Measurements from ENCODE around the gene GPHN.

GPHN gene

GRCh38 chr14:66485029-66485428, 22.9 kb upstream of the GPHN start:
- H3K9ac ChIP-seq (ENCODE audit: low read length in 2 of 2): no peak overlapping the region
- no peaks in the 10 kb centered on the region for H3K36me3 ChIP-seq (ENCODE audit: control insufficient read depth in 2 of 2, insufficient read depth in 2 of 2, low read length in 2 of 2)
- H3K27ac ChIP-seq (ENCODE audit: low read length): no peak overlapping the region
- H3K9me3 ChIP-seq (ENCODE audit: control insufficient read depth in 2 of 2, low read length in 2 of 2): no peaks in the 10 kb centered on the region
- no peaks in the 10 kb centered on the region for H3K27me3 ChIP-seq (ENCODE audit: control insufficient read depth in 1 of 2, insufficient read depth in 2 of 2, low read length in 2 of 2)
- H3K4me1 ChIP-seq (ENCODE audit: control insufficient read depth, insufficient read depth, low read length): no peaks in the 10 kb centered on the region
- no peak overlapping the region for H3K4me3 ChIP-seq (ENCODE audit: low read length in 2 of 2)

- Histone ChIP-seq H3K27me3 (ENCODE audit: control insufficient read depth in 1 of 2, insufficient read depth in 2 of 2, low read length in 2 of 2) (no peaks in the 10 kb centered on the region), H3K27ac (ENCODE audit: low read length) (no peak within 1 kb of the TSS), H3K9ac (ENCODE audit: low read length in 2 of 2) (no peak within 1 kb of the TSS)
These were observed 22.0 kb upstream of the GPHN start, which contains the start of gene CCDC196 for GRCh38 chr14:66485910-66486421. TSS of gene CCDC196 (plus strand) at chr14:66486371. CDS start at chr14:66486503, 132 bp downstream.

GRCh38 chr14:66487164-66487563, 20.8 kb upstream of the GPHN start:
- no peaks in the 10 kb centered on the region for H3K27me3 ChIP-seq (ENCODE audit: control insufficient read depth in 1 of 2, insufficient read depth in 2 of 2, low read length in 2 of 2)
- H3K27ac ChIP-seq (ENCODE audit: low read length): no peak overlapping the region
- no peaks in the 10 kb centered on the region for H3K9me3 ChIP-seq (ENCODE audit: control insufficient read depth in 2 of 2, low read length in 2 of 2)
- no peak overlapping the region for H3K4me3 ChIP-seq (ENCODE audit: low read length in 2 of 2)
- no peaks in the 10 kb centered on the region for H3K36me3 ChIP-seq (ENCODE audit: control insufficient read depth in 2 of 2, insufficient read depth in 2 of 2, low read length in 2 of 2)
- H3K9ac ChIP-seq (ENCODE audit: low read length in 2 of 2): no peak overlapping the region
- no peaks in the 10 kb centered on the region for H3K4me1 ChIP-seq (ENCODE audit: control insufficient read depth, insufficient read depth, low read length)

More at GRCh38 chr14:66485910-66486421, 22.0 kb upstream of the GPHN start, which contains the start of gene CCDC196:
- H3K36me3 ChIP-seq (ENCODE audit: control insufficient read depth in 2 of 2, insufficient read depth in 2 of 2, low read length in 2 of 2): no peaks in the 10 kb centered on the region
- no peak within 1 kb of the TSS for H3K4me3 ChIP-seq (ENCODE audit: low read length in 2 of 2)
- no peaks in the 10 kb centered on the region for H3K4me1 ChIP-seq (ENCODE audit: control insufficient read depth, insufficient read depth, low read length)
- H3K9me3 ChIP-seq (ENCODE audit: control insufficient read depth in 2 of 2, low read length in 2 of 2): no peaks in the 10 kb centered on the region

- Histone ChIP-seq H3K4me3 (ENCODE audit: low read length in 2 of 2) (no peak overlapping the region), H3K27me3 (ENCODE audit: control insufficient read depth in 1 of 2, insufficient read depth in 2 of 2, low read length in 2 of 2) (no peaks in the 10 kb centered on the region), H3K4me1 (ENCODE audit: control insufficient read depth, insufficient read depth, low read length) (no peaks in the 10 kb centered on the region), H3K27ac (ENCODE audit: low read length) (no peak overlapping the region), H3K9ac (ENCODE audit: low read length in 2 of 2) (no peak overlapping the region), H3K36me3 (ENCODE audit: control insufficient read depth in 2 of 2, insufficient read depth in 2 of 2, low read length in 2 of 2) (no peaks in the 10 kb centered on the region), H3K9me3 (ENCODE audit: control insufficient read depth in 2 of 2, low read length in 2 of 2) (no peaks in the 10 kb centered on the region)
These were observed 17.5 kb upstream of the GPHN start for GRCh38 chr14:66490143-66491111.

- Histone ChIP-seq H3K4me1 (ENCODE audit: control insufficient read depth, insufficient read depth, low read length) (no peaks in the 10 kb centered on the region), H3K9me3 (ENCODE audit: control insufficient read depth in 2 of 2, low read length in 2 of 2) (no peaks in the 10 kb centered on the region), H3K27ac (ENCODE audit: low read length) (no peak overlapping the region), H3K4me3 (ENCODE audit: low read length in 2 of 2) (no peak overlapping the region), H3K9ac (ENCODE audit: low read length in 2 of 2) (no peak overlapping the region), H3K27me3 (ENCODE audit: control insufficient read depth in 1 of 2, insufficient read depth in 2 of 2, low read length in 2 of 2) (no peaks in the 10 kb centered on the region), H3K36me3 (ENCODE audit: control insufficient read depth in 2 of 2, insufficient read depth in 2 of 2, low read length in 2 of 2) (no peaks in the 10 kb centered on the region)
These were observed 14.2 kb upstream of the GPHN start for GRCh38 chr14:66493750-66494149.

- Histone ChIP-seq H3K4me1 (ENCODE audit: control insufficient read depth, insufficient read depth, low read length) (no peaks in the 10 kb centered on the region), H3K9me3 (ENCODE audit: control insufficient read depth in 2 of 2, low read length in 2 of 2) (no peaks in the 10 kb centered on the region), H3K4me3 (ENCODE audit: low read length in 2 of 2) (peak overlapping the region in 1 of 2 donors; percentile 14), H3K27ac (ENCODE audit: low read length) (no peak overlapping the region), H3K36me3 (ENCODE audit: control insufficient read depth in 2 of 2, insufficient read depth in 2 of 2, low read length in 2 of 2) (no peaks in the 10 kb centered on the region), H3K9ac (ENCODE audit: low read length in 2 of 2) (no peak overlapping the region), H3K27me3 (ENCODE audit: control insufficient read depth in 1 of 2, insufficient read depth in 2 of 2, low read length in 2 of 2) (no peaks in the 10 kb centered on the region)
These were observed 12.5 kb upstream of the GPHN start for GRCh38 chr14:66495218-66496098.

GRCh38 chr14:66496188-66496807, 11.6 kb upstream of the GPHN start:
- no peaks in the 10 kb centered on the region for H3K4me1 ChIP-seq (ENCODE audit: control insufficient read depth, insufficient read depth, low read length)
- H3K27me3 ChIP-seq (ENCODE audit: control insufficient read depth in 1 of 2, insufficient read depth in 2 of 2, low read length in 2 of 2): no peaks in the 10 kb centered on the region
- H3K27ac ChIP-seq (ENCODE audit: low read length): no peak overlapping the region
- H3K36me3 ChIP-seq (ENCODE audit: control insufficient read depth in 2 of 2, insufficient read depth in 2 of 2, low read length in 2 of 2): no peaks in the 10 kb centered on the region
- H3K4me3 ChIP-seq (ENCODE audit: low read length in 2 of 2): no peak overlapping the region
- no peak overlapping the region for H3K9ac ChIP-seq (ENCODE audit: low read length in 2 of 2)
- H3K9me3 ChIP-seq (ENCODE audit: control insufficient read depth in 2 of 2, low read length in 2 of 2): no peaks in the 10 kb centered on the region

GRCh38 chr14:66496911-66497310, 11.0 kb upstream of the GPHN start:
- Histone ChIP-seq H3K27me3 (ENCODE audit: control insufficient read depth in 1 of 2, insufficient read depth in 2 of 2, low read length in 2 of 2) (no peaks in the 10 kb centered on the region), H3K9me3 (ENCODE audit: control insufficient read depth in 2 of 2, low read length in 2 of 2) (no peaks in the 10 kb centered on the region), H3K36me3 (ENCODE audit: control insufficient read depth in 2 of 2, insufficient read depth in 2 of 2, low read length in 2 of 2) (no peaks in the 10 kb centered on the region), H3K27ac (ENCODE audit: low read length) (no peak overlapping the region), H3K9ac (ENCODE audit: low read length in 2 of 2) (no peak overlapping the region), H3K4me3 (ENCODE audit: low read length in 2 of 2) (no peak overlapping the region), H3K4me1 (ENCODE audit: control insufficient read depth, insufficient read depth, low read length) (no peaks in the 10 kb centered on the region)

- Histone ChIP-seq H3K9me3 (ENCODE audit: control insufficient read depth in 2 of 2, low read length in 2 of 2) (no peaks in the 10 kb centered on the region), H3K9ac (ENCODE audit: low read length in 2 of 2) (no peak overlapping the region), H3K27me3 (ENCODE audit: control insufficient read depth in 1 of 2, insufficient read depth in 2 of 2, low read length in 2 of 2) (no peaks in the 10 kb centered on the region), H3K4me1 (ENCODE audit: control insufficient read depth, insufficient read depth, low read length) (no peaks in the 10 kb centered on the region), H3K4me3 (ENCODE audit: low read length in 2 of 2) (no peak overlapping the region), H3K27ac (ENCODE audit: low read length) (no peak overlapping the region), H3K36me3 (ENCODE audit: control insufficient read depth in 2 of 2, insufficient read depth in 2 of 2, low read length in 2 of 2) (no peaks in the 10 kb centered on the region)
These were observed 9.6 kb upstream of the GPHN start for GRCh38 chr14:66498311-66498710.

GRCh38 chr14:66501592-66501991, 6.4 kb upstream of the GPHN start:
- Histone ChIP-seq H3K27me3 (ENCODE audit: control insufficient read depth in 1 of 2, insufficient read depth in 2 of 2, low read length in 2 of 2) (no peaks in the 10 kb centered on the region), H3K27ac (ENCODE audit: low read length) (no peak overlapping the region), H3K4me1 (ENCODE audit: control insufficient read depth, insufficient read depth, low read length) (no peaks in the 10 kb centered on the region), H3K36me3 (ENCODE audit: control insufficient read depth in 2 of 2, insufficient read depth in 2 of 2, low read length in 2 of 2) (no peaks in the 10 kb centered on the region), H3K9me3 (ENCODE audit: control insufficient read depth in 2 of 2, low read length in 2 of 2) (no peaks in the 10 kb centered on the region), H3K4me3 (ENCODE audit: low read length in 2 of 2) (no peak overlapping the region), H3K9ac (ENCODE audit: low read length in 2 of 2) (no peak overlapping the region)

All from stomach smooth muscle (tissue), 2 donors.